MM.1S (cell line): Measurements from ENCODE around the gene BBIP1.

Source experiments
- DNase-seq: peaks from one replicate; pipeline ENCODE4 v3.0.0-alpha.2; 2015
- H2AFZ ChIP-seq: fragments of 300-600 bp; sonication (generic); 2 replicates; pipeline ENCODE4 v1.6.0; 2016; ENCODE audit warnings: antibody characterized with exemption, low read length
- H3F3A ChIP-seq: fragments of 300-600 bp; sonication (generic); 2 replicates; pipeline ENCODE4 v1.6.1; 2016; ENCODE audit warnings: mild to moderate bottlenecking, antibody characterized with exemption, low read length, moderate library complexity, mixed read lengths; ENCODE audit not compliant: insufficient read depth
- H3K27ac ChIP-seq: fragments of 300-600 bp; sonication (generic); 2 replicates; pipeline ENCODE4 v1.5.1; 2016; ENCODE audit warnings: mild to moderate bottlenecking, low read length
- H3K27me3 ChIP-seq: fragments of 300-600 bp; sonication (generic); replicated peaks from 2 replicates; pipeline ENCODE4 v1.6.0; 2016; ENCODE audit warnings: low read length; ENCODE audit not compliant: insufficient read depth
- H3K36me3 ChIP-seq: fragments of 300-600 bp; sonication (generic); replicated peaks from 2 replicates; pipeline ENCODE4 v1.6.1; 2016; ENCODE audit warnings: mild to moderate bottlenecking, low read length, mixed read lengths; ENCODE audit not compliant: insufficient read depth
- H3K4me1 ChIP-seq: fragments of 300-600 bp; sonication (generic); 2 replicates; pipeline ENCODE4 v1.6.1; 2016; ENCODE audit warnings: low read length, mixed read lengths
- H3K4me2 ChIP-seq: fragments of 300-600 bp; sonication (generic); 2 replicates; pipeline ENCODE4 v1.6.0; 2016; ENCODE audit warnings: low read depth, low read length
- H3K4me3 ChIP-seq: fragments of 300-600 bp; sonication (generic); 2 replicates; pipeline ENCODE4 v1.5.1; 2016; ENCODE audit warnings: low read length, mixed read lengths
- H3K79me2 ChIP-seq: fragments of 300-600 bp; sonication (generic); 2 replicates; pipeline ENCODE4 v1.6.1; 2016; ENCODE audit warnings: mixed run types, low read length, mixed read lengths
- H3K9ac ChIP-seq: fragments of 300-600 bp; sonication (generic); 2 replicates; pipeline ENCODE4 v1.6.1; 2016; ENCODE audit warnings: low read length, mixed read lengths
- H3K9me2 ChIP-seq: fragments of 300-600 bp; sonication (generic); replicated peaks from 2 replicates; pipeline ENCODE4 v1.6.1; 2016; ENCODE audit warnings: mild to moderate bottlenecking, low read length, mixed read lengths; ENCODE audit not compliant: insufficient read depth
- H3K9me3 ChIP-seq: fragments of 300-600 bp; sonication (generic); replicated peaks from 2 replicates; pipeline ENCODE4 v1.6.1; 2016; ENCODE audit warnings: mild to moderate bottlenecking, low read length, mixed read lengths; ENCODE audit not compliant: insufficient read depth
- H4K20me1 ChIP-seq: fragments of 300-600 bp; sonication (generic); 2 replicates; pipeline ENCODE4 v1.6.1; 2016; ENCODE audit warnings: mild to moderate bottlenecking, low read length, moderate library complexity, mixed read lengths; ENCODE audit not compliant: insufficient read depth
- EZH2 ChIP-seq: fragments of 300-600 bp; sonication (generic); optimal IDR thresholded peaks from 2 replicates; pipeline ENCODE3; 2017; ENCODE audit warnings: low read depth, mild to moderate bottlenecking, antibody characterized with exemption, low read length, mixed read lengths
- EZH2phosphoT487 ChIP-seq: fragments of 300-600 bp; sonication (generic); IDR thresholded peaks from 2 replicates; pipeline ENCODE4 v1.6.1; 2018; ENCODE audit warnings: antibody characterized with exemption, low read length
- TF ChIP-seq, protein P1 (sequence below): fragments of 300-600 bp; sonication (generic); IDR thresholded peaks from 2 replicates; pipeline ENCODE4 v1.5.1; 2016; ENCODE audit warnings: antibody characterized with exemption, low read length, mixed read lengths

BBIP1 gene

DNA sequence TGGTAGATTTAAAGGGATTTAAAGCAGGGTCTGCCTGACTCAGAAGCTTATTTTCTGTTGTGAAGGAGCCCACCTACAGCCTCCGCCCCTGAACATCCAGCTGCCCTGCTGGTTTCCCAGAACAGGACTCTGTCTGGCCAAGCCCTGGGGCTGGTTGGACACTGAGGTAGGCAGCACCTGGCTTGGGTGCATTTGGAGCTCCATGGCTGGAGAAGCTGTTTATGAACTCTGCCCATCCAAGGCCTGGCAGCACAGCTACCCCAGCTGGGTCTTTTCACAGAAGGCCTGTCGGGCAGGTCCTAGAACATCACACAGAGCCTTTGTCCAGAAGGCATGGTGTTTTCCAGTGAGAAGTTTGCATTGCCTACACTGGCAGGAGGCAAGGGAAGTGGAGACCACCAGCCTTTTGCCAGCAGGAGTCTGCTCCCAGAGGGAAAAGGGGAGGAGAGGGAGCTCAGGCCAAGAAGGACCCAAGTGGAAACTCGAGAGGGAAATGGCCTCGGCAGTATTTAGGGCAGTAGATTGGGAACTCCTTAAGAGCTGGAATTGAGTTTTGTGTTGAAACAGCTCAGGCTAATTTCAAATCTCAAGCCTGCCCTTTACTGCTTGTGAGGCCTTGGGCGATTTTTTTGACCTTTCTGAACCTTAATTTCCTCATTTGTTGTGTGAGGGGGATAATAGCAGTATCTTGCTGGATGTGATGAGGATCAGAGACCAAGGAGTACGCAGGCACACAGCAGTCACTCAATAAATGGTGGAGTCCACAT lies 59.6 kb downstream of the BBIP1 start:
- Histone ChIP-seq H3K27ac (peak overlapping the region; percentile 97), H3K9me3 (no peaks in the 10 kb centered on the region), H2AFZ (peak overlapping the region; percentile 47), H3K79me2 (no peaks in the 10 kb centered on the region), H3K4me3 (no peak overlapping the region), H4K20me1 (no peaks in the 10 kb centered on the region), H3K27me3 (no peaks in the 10 kb centered on the region), H3F3A (peaks cover 66% of the 10 kb centered on the region), H3K36me3 (no peaks in the 10 kb centered on the region), H3K9me2 (no peaks in the 10 kb centered on the region), H3K4me2 (peak overlapping the region; percentile 52), H3K4me1 (peaks cover 74% of the 10 kb centered on the region), H3K9ac (peak overlapping the region; percentile 30)
- no peak for DNase-seq
- no peak for TF ChIP-seq EZH2
- TF ChIP-seq, protein P1, sequence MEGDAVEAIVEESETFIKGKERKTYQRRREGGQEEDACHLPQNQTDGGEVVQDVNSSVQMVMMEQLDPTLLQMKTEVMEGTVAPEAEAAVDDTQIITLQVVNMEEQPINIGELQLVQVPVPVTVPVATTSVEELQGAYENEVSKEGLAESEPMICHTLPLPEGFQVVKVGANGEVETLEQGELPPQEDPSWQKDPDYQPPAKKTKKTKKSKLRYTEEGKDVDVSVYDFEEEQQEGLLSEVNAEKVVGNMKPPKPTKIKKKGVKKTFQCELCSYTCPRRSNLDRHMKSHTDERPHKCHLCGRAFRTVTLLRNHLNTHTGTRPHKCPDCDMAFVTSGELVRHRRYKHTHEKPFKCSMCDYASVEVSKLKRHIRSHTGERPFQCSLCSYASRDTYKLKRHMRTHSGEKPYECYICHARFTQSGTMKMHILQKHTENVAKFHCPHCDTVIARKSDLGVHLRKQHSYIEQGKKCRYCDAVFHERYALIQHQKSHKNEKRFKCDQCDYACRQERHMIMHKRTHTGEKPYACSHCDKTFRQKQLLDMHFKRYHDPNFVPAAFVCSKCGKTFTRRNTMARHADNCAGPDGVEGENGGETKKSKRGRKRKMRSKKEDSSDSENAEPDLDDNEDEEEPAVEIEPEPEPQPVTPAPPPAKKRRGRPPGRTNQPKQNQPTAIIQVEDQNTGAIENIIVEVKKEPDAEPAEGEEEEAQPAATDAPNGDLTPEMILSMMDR: no peak
- no peak for TF ChIP-seq EZH2phosphoT487

DNA sequence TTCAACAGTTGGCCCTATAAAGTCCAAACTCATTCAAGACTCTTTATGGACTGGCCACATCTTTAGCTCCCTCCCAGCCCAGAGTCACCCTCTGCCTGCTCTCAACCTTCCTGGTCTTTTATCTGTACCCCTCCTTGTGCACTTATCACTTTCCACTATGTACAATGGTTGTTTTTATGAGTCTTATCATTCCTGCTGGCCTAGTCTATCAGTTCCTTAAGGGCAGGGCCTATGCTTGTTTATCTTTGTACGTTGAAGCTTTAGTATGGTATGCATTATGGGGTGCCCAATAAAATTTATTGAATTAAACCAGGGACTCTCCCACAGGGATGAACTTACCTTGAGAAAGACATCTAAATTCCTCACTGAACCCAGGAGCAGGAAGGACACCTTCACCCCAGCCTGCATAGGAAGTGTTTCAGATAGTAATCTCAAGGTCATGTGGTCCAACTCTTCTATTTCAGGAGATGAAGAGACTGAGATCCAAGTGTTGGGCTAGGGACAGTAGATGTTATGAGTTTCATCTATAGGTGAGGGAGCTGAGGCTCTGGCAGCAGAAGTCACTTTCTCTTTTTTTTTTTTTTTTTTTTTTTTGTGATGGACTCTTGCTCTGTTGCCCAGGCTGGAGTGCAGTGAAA lies 60.6 kb downstream of the BBIP1 start:
- H3K4me2 ChIP-seq: peak overlapping the region; percentile 22
- H4K20me1 ChIP-seq: no peaks in the 10 kb centered on the region
- peaks cover 74% of the 10 kb centered on the region for H3K4me1 ChIP-seq
- H3K9ac ChIP-seq: no peak overlapping the region; the same call in 1 of the 2 replicates
- no peaks in the 10 kb centered on the region for H3K9me2 ChIP-seq
- TF ChIP-seq EZH2: no peak
- TF ChIP-seq, protein P1: no peak
- no peak for TF ChIP-seq EZH2phosphoT487
- H3K27ac ChIP-seq: peak overlapping the region; percentile 97
- no peaks in the 10 kb centered on the region for H3K79me2 ChIP-seq
- H3K9me3 ChIP-seq: no peaks in the 10 kb centered on the region
- H3K4me3 ChIP-seq: no peak overlapping the region
- H2AFZ ChIP-seq: peak overlapping the region; percentile 49; the same call in 1 of the 2 replicates
- H3K27me3 ChIP-seq: no peaks in the 10 kb centered on the region
- H3F3A ChIP-seq: peaks cover 56% of the 10 kb centered on the region
- peak; percentile 55 for DNase-seq
- no peaks in the 10 kb centered on the region for H3K36me3 ChIP-seq

DNA sequence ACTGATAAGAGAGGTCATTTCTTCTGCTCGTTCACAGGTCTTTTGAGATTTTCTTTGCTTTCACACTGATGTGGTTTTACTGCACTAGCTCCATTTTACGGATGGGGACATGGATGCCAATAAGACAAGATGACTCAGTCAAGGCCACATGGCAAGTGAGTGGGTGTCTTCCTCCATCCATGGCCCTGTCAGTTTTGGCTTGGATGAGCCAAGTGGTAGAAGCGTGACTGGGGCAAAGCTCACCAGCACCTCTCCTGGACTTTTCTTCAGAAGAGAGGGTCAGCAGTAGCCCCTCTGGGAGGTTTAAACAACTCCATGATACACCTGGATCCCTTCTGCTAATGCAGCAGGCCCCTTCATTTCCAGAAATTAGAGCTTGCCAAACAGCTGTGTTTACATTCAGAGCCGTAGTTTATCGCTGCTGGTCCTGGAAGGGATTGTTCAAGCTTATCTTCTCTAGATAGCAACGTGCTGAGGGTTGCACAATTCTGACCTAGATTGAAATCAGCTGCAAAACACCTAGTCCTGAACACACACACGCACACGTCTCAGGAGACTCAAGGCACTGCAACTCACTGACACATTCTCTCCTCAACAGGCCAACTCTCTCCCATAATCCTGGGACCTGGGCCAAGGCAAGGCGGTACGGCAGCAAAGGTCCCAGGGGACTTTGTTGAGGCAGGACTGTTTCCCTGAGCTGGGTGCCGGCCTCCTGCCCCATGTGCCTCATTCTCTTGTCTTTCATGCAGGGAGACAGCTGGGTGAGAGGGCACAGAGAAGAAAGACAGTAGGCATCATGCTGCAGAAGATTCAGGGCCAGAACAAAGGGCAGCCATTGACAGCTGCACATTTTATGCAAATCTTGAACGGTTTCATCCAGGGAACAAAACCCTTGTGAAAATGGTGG lies 61.5 kb downstream of the BBIP1 start:
- H3K4me2 ChIP-seq: peak overlapping the region; percentile 22
- no peaks in the 10 kb centered on the region for H3K9me2 ChIP-seq
- DNase-seq: peak; percentile 57
- H3K27ac ChIP-seq: peak overlapping the region; percentile 97
- no peaks in the 10 kb centered on the region for H3K79me2 ChIP-seq
- H3F3A ChIP-seq: peaks cover 54% of the 10 kb centered on the region
- H3K4me1 ChIP-seq: peaks cover 74% of the 10 kb centered on the region
- H3K9ac ChIP-seq: peak overlapping the region; percentile 16; the same call in 1 of the 2 replicates
- H3K9me3 ChIP-seq: no peaks in the 10 kb centered on the region
- TF ChIP-seq, protein P1: no peak
- TF ChIP-seq EZH2phosphoT487 (no peak), EZH2 (no peak)
- peak overlapping the region; percentile 49 for H2AFZ ChIP-seq
- no peak overlapping the region for H3K4me3 ChIP-seq
- no peaks in the 10 kb centered on the region for H4K20me1 ChIP-seq
- H3K36me3 ChIP-seq: no peaks in the 10 kb centered on the region
- no peaks in the 10 kb centered on the region for H3K27me3 ChIP-seq
